ENCODE results near the gene PIGN. TPM values are rescaled to one million over a fixed set of nuclear protein-coding genes. Genes with fewer than 3 reads are reported as not detected.

Gene PIGN
- total RNA-seq, 1 experiment from 2014 or later: 30.9 TPM

DNA sequence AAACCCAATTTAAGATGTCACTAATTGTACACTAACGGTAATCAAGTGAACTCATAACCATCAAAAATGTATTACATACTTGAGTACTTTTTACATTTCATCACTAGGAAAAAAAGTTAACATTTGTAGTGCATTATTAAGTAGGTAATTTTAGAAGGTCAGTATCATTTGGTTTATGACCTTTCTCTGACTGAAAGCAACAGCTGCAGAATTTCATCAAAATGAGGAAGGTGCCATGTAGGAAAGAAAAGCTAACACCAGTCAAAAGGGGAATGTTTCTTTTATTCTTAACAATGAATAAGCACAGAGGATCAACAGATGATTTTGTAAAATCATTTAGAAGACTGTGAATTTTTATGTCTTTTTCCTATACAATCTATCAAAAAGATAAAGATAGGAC lies 79.0 kb downstream of the PIGN start:
- Histone ChIP-seq H2BK15ac (ENCODE audit: low read depth, low read length) (no peak overlapping the region), H3K9me3 (ENCODE audit: control insufficient read depth, low read depth, low read length) (no peaks in the 10 kb centered on the region), H3K79me1 (ENCODE audit: insufficient read depth, low read depth, low read length, poor library complexity, severe bottlenecking) (no peaks in the 10 kb centered on the region), H3K14ac (ENCODE audit: insufficient read depth, low read length) (no peak overlapping the region), H3K27ac (ENCODE audit: insufficient read length, low read depth, low read length) (no peak overlapping the region), H3K56ac (ENCODE audit: insufficient read length, low read depth, low read length) (no peak overlapping the region), H2AK5ac (ENCODE audit: insufficient read length, low read length) (no peak overlapping the region), H3K4me2 (ENCODE audit: insufficient read depth, insufficient read length, low read length) (no peak overlapping the region), H2BK5ac (ENCODE audit: insufficient read length, low read length) (no peak overlapping the region), H3K9ac (ENCODE audit: extremely low read depth, insufficient read length, low read length) (no peak overlapping the region), H2BK12ac (ENCODE audit: insufficient read length, low read depth, low read length) (no peak overlapping the region), H2BK120ac (ENCODE audit: low read depth, low read length, poor library complexity, severe bottlenecking) (no peak overlapping the region), H2AFZ (ENCODE audit: low read length) (no peak overlapping the region), H3T11ph (ENCODE audit: low read length) (no peak overlapping the region), H3K23ac (ENCODE audit: insufficient read length, low read depth, low read length) (no peak overlapping the region), H4K5ac (ENCODE audit: insufficient read length, low read depth, low read length) (no peak overlapping the region), H3K4ac (ENCODE audit: low read depth, low read length) (no peak overlapping the region), H3K18ac (ENCODE audit: insufficient read length, low read depth, low read length) (no peak overlapping the region), H2BK20ac (ENCODE audit: low read depth, low read length, poor library complexity, severe bottlenecking) (no peak overlapping the region), H3K27me3 (ENCODE audit: insufficient read depth, low read length) (no peaks in the 10 kb centered on the region), H3K4me1 (ENCODE audit: insufficient read depth, low read length) (no peaks in the 10 kb centered on the region), H4K91ac (ENCODE audit: insufficient read length, low read depth, low read length) (no peak overlapping the region), H4K20me1 (ENCODE audit: control insufficient read depth, insufficient read depth, insufficient read length) (no peaks in the 10 kb centered on the region), H3K79me2 (ENCODE audit: insufficient read depth, low read length) (no peaks in the 10 kb centered on the region), H3K23me2 (ENCODE audit: insufficient read length, low read depth, low read length, poor library complexity, severe bottlenecking) (no peaks in the 10 kb centered on the region), H4K8ac (replicated peaks; ENCODE audit: insufficient read length, low read depth, low read length) (no peak overlapping the region)
- WGBS (ENCODE audit: extremely low coverage, insufficient read length, low lambda C conversion rate): no CpG with 5 or more reads among the region's 1 CpG
- Mint-ChIP-seq H3K36me3 (ENCODE audit: insufficient read depth in 1 of 3, low read depth in 3 of 3) (no peaks in the 10 kb centered on the region), H3K27ac (no peak overlapping the region), H3K9me3 (no peaks in the 10 kb centered on the region), H3K4me3 (no peak overlapping the region), H3K27me3 (ENCODE audit: low read depth) (no peaks in the 10 kb centered on the region), H3K4me1 (peaks cover 7% of the 10 kb centered on the region in 2 experiments)
- no peak for TF ChIP-seq CTCF (conservative IDR thresholded peaks at IDR 0.05)
- DNase-seq: no peak

Measured in H9 (cell line).